GM19328 (cell line): ENCODE data around the gene ZNF70.

Experiments
- ATAC-seq: cut with Tn5 transposase; IDR thresholded peaks from one replicate; pipeline ENCODE4 v1.9.1; 2021; ENCODE audit warnings: mild to moderate bottlenecking, moderate library complexity; ENCODE audit not compliant: unreplicated experiment

The ZNF70 gene

DNA sequence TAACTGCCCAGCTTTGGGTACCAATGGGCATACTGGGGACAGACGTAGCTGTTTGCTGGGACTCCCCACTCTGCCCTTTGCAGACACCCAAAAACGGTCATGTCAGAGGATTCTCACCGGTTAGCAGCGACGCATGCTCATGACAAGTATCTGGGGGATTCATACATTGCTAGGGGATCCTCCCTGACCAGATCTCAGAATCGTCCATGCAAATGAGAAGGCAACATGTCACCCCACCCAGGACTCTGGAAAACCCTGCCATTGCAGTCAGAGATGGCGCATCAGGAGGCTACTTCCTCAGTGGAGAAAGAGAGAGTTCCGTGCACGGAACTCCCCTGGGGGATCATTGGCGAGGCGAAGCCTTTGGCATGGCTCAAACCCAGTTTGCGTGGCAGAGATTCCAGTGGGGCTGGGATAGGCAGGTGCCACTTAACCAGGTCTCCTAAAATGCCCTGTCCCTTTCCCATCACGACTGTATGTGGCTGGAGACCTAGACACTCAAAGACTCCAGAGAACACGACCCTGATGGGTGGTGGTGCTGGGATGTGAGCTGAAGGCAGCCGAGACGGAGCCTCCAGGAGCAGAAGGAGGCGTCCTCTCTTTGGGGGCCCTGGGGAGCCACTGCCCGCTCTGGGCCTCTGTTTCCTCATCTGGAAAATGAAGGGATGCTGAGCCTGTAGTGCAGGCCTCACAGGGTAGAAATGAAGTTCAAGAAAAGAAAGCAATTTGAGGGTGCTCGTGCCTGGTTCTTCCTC is 55.2 kb downstream of the ZNF70 start:
- no peak for ATAC-seq

DNA sequence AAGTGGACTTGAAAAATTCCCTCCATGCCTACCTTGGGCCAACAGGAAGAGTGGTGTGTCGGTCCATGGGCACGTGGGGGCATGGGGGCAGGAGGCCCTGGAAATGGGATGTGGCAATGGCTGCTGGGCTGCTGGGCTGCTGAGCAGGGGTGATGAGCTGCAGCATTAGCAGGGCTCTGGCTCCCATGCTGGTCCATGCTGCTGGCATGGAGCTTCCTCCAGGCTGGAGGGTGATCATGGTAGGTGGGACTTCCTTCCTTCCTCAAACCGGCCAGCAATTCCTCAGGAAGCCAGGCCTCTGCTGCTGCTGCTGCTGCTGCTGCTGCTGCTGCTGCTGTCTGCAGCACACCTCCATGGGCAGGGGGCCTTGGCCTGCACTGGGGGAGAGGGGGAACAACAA is 55.8 kb downstream of the ZNF70 start:
- ATAC-seq = no peak

DNA sequence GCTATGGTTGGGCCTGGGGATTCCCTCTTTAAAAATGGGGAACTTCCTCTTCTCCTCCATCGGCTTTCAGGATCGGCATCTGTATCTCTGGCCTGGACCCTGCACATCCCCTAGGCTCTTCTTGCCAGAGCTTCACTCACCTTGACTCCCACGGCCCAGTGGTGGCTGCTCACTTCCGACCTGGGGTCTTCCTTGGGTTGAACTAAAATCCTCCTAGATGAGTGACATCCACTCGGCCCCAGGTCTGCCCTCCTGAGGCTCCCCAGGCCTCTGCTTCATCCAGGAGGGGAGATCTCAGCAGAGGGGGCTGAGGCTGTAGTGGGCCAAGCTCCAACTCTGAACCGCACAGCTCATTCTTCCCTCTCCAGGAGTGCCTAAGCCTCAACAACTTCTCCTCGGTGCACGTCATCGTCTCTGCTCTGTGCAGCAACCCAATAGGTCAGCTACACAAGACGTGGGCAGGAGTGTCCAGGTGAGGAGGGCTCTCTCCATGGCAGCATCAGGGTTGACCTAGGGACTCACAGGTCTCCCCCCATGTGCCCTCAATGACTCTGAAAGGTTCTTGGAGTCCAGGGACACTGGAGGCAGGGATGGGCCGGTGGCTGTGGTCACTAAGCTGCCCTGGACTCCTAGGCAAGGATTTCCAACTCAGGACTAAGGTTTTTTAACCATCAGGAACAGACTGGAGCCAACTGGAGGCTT is 56.8 kb downstream of the ZNF70 start:
- no peak for ATAC-seq

DNA sequence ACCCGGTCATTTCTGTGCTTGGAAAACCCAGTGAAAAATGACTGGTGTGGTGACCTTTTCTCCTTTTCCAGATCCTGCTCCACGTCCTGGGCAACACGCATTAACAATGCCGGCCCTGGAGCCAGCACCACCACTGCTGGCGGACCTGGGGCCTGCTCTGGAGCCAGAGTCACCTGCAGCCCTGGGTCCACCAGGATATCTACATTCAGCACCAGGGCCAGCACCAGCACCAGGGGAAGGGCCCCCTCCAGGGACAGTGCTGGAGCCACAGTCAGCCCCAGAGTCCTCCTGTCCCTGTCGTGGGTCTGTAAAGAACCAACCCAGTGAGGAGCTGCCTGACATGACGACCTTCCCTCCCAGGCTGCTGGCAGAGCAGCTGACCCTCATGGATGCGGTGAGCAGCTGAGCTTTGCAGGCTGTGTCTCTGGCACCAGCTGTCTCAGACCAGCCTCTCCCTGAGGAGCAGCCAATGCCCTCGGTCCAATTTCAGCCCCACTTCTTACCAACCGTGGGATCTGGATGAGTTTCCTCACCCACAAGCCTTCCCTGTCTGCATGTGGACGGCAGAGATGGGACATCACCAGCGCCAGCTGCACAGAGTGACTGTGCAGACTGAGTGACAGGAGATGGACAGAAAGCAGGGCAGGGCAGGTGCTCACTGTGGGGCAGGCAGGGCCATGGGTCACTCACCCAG is 58.2 kb downstream of the ZNF70 start:
- ATAC-seq = no peak

DNA sequence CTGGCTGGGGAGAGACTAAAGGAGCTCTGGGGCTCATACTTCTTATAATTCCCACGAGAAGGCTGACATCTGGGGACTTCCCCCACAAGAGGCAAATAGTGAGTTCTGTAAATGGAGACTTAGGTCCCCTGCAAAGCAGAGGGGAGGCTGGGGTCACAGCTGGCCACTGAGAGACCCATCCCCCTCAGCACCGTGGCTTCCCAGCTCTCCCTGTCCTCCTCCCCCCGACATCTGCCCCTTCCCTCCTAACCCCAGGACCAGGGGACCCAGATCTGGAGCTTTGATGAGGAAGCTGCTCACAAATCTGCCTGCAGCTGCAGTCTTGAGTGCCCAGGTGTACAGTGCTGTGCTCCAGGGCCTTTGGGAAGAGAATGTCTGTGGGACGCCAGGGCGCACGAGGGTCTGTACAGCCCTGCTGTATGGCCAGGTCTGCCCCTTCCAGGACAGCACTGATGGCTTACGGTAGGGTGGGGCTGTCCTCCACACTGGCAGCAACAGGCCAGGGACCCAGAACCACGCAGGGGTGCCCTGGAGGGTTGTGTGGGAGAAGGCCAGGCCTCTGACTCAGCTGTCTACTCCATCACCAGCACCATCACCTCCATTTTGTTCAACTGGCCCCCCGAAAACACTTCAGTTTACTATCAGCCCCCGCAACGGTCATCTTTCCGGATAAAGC is 59.0 kb downstream of the ZNF70 start:
- no peak for ATAC-seq

- ATAC-seq = no peak
Observed at GRCh38 chr22:23690713-23691112, 60.2 kb downstream of the ZNF70 start, which contains the start of gene RGL4. RGL4 (plus strand) TSS chr22:23691013; CDS start chr22:23692031, 1,018 bp downstream.

DNA sequence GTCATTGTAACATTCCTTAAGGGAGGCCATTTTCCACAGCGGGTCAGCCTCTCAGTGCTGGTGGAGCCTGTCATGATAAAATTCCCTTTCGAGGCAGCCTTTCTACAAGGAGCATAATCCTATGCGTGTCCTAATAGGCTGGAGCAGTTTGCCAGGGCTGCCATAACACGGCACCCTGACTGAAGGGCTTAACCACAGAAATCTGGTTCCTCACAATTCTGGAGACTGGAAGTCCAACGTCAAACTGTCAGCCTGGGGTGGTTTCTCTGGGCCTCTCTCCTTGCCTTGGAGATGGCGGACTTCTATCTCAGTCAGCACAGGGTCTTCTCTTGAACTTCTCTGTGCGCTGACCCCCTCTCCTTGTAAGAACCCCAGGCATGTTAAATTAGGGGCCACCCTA is 61.5 kb downstream of the ZNF70 start:
- no peak for ATAC-seq
